ENCODE measurements around the gene FAAP100.

DNA sequence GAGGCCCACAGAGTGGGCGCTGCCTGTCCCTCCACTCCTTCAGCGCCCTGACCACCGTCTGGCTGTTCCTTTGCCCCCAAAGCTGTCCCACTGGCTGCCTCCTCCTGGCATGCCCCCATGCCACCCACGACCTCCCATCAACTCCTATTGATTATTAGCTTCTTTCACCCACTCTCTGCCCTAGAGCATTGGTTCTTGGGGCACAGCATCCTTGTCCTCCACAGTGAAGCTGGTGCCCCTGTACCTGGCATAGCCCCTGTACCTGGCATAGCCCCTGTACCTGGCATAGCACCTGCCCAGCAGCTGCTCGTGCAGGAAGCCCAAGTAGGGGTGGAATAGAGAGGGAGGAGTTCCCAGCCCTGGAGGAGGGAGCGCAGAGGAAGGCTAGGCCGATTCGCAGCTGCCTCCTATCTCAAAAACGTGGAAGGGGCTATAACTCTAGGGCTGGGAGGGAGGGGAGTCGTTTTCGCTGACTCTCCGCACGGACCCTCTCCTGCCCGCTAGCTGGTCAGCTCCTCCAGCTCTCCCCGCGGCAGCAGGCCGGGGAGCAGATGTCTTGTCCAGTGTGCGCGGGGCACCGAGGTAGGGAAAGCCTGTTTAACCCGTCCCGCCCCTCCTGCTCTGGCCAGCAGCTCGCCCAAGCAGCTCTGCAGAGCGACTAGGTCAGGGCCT is 33.9 kb downstream of the FAAP100 start:
- TF ChIP-seq, protein P1, sequence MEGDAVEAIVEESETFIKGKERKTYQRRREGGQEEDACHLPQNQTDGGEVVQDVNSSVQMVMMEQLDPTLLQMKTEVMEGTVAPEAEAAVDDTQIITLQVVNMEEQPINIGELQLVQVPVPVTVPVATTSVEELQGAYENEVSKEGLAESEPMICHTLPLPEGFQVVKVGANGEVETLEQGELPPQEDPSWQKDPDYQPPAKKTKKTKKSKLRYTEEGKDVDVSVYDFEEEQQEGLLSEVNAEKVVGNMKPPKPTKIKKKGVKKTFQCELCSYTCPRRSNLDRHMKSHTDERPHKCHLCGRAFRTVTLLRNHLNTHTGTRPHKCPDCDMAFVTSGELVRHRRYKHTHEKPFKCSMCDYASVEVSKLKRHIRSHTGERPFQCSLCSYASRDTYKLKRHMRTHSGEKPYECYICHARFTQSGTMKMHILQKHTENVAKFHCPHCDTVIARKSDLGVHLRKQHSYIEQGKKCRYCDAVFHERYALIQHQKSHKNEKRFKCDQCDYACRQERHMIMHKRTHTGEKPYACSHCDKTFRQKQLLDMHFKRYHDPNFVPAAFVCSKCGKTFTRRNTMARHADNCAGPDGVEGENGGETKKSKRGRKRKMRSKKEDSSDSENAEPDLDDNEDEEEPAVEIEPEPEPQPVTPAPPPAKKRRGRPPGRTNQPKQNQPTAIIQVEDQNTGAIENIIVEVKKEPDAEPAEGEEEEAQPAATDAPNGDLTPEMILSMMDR (IDR thresholded peaks at IDR 0.05) = no peak
- TF ChIP-seq, protein P2, sequence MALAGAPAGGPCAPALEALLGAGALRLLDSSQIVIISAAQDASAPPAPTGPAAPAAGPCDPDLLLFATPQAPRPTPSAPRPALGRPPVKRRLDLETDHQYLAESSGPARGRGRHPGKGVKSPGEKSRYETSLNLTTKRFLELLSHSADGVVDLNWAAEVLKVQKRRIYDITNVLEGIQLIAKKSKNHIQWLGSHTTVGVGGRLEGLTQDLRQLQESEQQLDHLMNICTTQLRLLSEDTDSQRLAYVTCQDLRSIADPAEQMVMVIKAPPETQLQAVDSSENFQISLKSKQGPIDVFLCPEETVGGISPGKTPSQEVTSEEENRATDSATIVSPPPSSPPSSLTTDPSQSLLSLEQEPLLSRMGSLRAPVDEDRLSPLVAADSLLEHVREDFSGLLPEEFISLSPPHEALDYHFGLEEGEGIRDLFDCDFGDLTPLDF (CRISPR knock-in tag; IDR thresholded peaks at IDR 0.05) = no peak
- TF ChIP-seq NR2C2 (CRISPR knock-in tag; IDR thresholded peaks at IDR 0.05) (no peak), ZNF232 (CRISPR knock-in tag; IDR thresholded peaks at IDR 0.05) (no peak), NFYB (CRISPR knock-in tag; conservative IDR thresholded peaks at IDR 0.05; ENCODE audit: low read depth) (no peak), PRRX2 (CRISPR knock-in tag; IDR thresholded peaks at IDR 0.05) (no peak)
- TF ChIP-seq, protein P3, sequence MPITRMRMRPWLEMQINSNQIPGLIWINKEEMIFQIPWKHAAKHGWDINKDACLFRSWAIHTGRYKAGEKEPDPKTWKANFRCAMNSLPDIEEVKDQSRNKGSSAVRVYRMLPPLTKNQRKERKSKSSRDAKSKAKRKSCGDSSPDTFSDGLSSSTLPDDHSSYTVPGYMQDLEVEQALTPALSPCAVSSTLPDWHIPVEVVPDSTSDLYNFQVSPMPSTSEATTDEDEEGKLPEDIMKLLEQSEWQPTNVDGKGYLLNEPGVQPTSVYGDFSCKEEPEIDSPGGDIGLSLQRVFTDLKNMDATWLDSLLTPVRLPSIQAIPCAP (CRISPR knock-in tag; IDR thresholded peaks at IDR 0.05) = no peak
- TF ChIP-seq, protein P4, sequence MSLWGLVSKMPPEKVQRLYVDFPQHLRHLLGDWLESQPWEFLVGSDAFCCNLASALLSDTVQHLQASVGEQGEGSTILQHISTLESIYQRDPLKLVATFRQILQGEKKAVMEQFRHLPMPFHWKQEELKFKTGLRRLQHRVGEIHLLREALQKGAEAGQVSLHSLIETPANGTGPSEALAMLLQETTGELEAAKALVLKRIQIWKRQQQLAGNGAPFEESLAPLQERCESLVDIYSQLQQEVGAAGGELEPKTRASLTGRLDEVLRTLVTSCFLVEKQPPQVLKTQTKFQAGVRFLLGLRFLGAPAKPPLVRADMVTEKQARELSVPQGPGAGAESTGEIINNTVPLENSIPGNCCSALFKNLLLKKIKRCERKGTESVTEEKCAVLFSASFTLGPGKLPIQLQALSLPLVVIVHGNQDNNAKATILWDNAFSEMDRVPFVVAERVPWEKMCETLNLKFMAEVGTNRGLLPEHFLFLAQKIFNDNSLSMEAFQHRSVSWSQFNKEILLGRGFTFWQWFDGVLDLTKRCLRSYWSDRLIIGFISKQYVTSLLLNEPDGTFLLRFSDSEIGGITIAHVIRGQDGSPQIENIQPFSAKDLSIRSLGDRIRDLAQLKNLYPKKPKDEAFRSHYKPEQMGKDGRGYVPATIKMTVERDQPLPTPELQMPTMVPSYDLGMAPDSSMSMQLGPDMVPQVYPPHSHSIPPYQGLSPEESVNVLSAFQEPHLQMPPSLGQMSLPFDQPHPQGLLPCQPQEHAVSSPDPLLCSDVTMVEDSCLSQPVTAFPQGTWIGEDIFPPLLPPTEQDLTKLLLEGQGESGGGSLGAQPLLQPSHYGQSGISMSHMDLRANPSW (CRISPR knock-in tag; conservative IDR thresholded peaks at IDR 0.05; ENCODE audit: low read depth) = no peak
- TF ChIP-seq, protein P5, sequence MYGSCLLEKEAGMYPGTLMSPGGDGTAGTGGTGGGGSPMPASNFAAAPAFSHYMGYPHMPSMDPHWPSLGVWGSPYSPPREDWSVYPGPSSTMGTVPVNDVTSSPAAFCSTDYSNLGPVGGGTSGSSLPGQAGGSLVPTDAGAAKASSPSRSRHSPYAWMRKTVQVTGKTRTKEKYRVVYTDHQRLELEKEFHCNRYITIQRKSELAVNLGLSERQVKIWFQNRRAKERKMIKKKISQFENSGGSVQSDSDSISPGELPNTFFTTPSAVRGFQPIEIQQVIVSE (CRISPR knock-in tag; IDR thresholded peaks at IDR 0.05; ENCODE audit: borderline replicate concordance) = no peak
- TF ChIP-seq, protein P6, sequence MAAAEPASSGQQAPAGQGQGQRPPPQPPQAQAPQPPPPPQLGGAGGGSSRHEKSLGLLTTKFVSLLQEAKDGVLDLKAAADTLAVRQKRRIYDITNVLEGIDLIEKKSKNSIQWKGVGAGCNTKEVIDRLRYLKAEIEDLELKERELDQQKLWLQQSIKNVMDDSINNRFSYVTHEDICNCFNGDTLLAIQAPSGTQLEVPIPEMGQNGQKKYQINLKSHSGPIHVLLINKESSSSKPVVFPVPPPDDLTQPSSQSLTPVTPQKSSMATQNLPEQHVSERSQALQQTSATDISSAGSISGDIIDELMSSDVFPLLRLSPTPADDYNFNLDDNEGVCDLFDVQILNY (CRISPR knock-in tag; IDR thresholded peaks at IDR 0.05) = no peak
- TF ChIP-seq, protein P7, sequence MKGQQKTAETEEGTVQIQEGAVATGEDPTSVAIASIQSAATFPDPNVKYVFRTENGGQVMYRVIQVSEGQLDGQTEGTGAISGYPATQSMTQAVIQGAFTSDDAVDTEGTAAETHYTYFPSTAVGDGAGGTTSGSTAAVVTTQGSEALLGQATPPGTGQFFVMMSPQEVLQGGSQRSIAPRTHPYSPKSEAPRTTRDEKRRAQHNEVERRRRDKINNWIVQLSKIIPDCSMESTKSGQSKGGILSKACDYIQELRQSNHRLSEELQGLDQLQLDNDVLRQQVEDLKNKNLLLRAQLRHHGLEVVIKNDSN (CRISPR knock-in tag; IDR thresholded peaks at IDR 0.05) = no peak
